Measurements from ENCODE around the gene GPAT3. TPM values are rescaled to one million over a fixed set of nuclear protein-coding genes. Genes with fewer than 3 reads are reported as not detected.

GPAT3 gene
- total RNA-seq, 1 experiment from 2014 or later, result not detected

DNA sequence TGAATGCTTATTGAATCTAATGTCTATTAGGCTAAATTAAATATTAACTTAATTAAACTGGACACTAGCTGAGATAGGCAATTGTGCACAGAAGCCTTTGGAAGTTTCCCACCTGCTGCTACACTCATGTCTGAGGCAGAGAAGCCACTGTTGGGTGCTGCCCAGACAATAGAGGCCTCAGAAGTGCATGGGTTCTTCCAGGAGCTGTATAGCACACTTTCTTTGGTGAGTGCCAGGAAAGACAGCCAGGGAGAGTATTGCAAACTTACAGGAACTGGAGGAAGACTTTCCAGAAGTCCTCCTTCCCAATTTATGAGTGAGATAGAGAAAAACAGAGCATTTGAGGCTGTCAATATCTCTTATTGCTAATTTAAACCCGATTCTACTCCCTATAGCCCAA, 89.9 kb downstream of the GPAT3 start:
- Histone ChIP-seq H3K36me3 (ENCODE audit: insufficient read depth, low read length) (no peaks in the 10 kb centered on the region), H3K4me1 (ENCODE audit: low read length) (no peaks in the 10 kb centered on the region), H3K4me2 (ENCODE audit: low read depth, low read length, poor library complexity, severe bottlenecking) (no peak overlapping the region), H4K20me1 (ENCODE audit: insufficient read depth, low read depth, low read length) (no peaks in the 10 kb centered on the region), H3K79me2 (ENCODE audit: low read length) (no peaks in the 10 kb centered on the region), H2AFZ (ENCODE audit: low read length) (no peak overlapping the region), H3K9ac (ENCODE audit: low read length) (no peak overlapping the region), H3K4me3 (ENCODE audit: low read length) (no peak overlapping the region), H3K9me3 (ENCODE audit: low read length) (no peaks in the 10 kb centered on the region), H3K9me2 (replicated peaks; ENCODE audit: insufficient read depth, low read length) (no peaks in the 10 kb centered on the region), H3K27ac (ENCODE audit: low read length) (no peak overlapping the region), H3K27me3 (ENCODE audit: low read length) (no peaks in the 10 kb centered on the region)
- DNase-seq, result no peak

DNA sequence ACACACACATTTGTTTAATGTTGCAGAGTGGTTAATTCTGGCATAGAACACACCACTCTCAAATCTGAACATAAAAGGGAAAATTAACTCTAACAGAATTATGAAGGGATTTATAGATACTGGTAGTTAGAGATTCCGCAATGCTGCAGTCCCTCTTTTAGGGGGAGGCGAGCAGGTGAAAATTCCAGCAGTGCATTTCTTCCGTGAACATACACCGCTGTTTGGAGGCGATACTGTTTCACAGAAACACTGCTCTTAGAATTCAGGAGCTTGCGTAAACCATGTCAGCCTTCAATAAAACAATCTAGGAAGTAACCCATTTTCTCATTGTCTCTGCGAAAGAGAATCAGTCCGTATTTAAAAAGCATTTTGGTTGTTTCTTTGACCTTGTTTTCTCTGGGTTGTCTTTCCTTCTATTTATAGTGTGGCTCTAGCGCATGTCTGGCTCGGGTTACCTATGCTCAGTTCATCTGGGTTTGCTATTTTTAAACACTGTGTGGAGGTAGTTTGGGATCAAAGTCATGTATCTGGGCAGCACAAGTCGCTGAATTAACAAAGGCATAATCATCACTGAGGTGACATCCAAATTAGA, 90.4 kb downstream of the GPAT3 start:
- H3K27ac ChIP-seq (ENCODE audit: low read length), result no peak overlapping the region
- no peaks in the 10 kb centered on the region for H3K36me3 ChIP-seq (ENCODE audit: insufficient read depth, low read length)
- H3K4me2 ChIP-seq (ENCODE audit: low read depth, low read length, poor library complexity, severe bottlenecking), result no peak overlapping the region
- no peaks in the 10 kb centered on the region for H3K79me2 ChIP-seq (ENCODE audit: low read length)
- no peaks in the 10 kb centered on the region for H3K9me3 ChIP-seq (ENCODE audit: low read length)
- no peaks in the 10 kb centered on the region for H3K27me3 ChIP-seq (ENCODE audit: low read length)
- no peak overlapping the region for H3K9ac ChIP-seq (ENCODE audit: low read length)
- no peaks in the 10 kb centered on the region for H3K9me2 ChIP-seq (replicated peaks; ENCODE audit: insufficient read depth, low read length)
- H3K4me1 ChIP-seq (ENCODE audit: low read length), result no peaks in the 10 kb centered on the region
- H2AFZ ChIP-seq (ENCODE audit: low read length), result no peak overlapping the region
- H3K4me3 ChIP-seq (ENCODE audit: low read length), result no peak overlapping the region
- no peak for DNase-seq
- no peaks in the 10 kb centered on the region for H4K20me1 ChIP-seq (ENCODE audit: insufficient read depth, low read depth, low read length)

DNA sequence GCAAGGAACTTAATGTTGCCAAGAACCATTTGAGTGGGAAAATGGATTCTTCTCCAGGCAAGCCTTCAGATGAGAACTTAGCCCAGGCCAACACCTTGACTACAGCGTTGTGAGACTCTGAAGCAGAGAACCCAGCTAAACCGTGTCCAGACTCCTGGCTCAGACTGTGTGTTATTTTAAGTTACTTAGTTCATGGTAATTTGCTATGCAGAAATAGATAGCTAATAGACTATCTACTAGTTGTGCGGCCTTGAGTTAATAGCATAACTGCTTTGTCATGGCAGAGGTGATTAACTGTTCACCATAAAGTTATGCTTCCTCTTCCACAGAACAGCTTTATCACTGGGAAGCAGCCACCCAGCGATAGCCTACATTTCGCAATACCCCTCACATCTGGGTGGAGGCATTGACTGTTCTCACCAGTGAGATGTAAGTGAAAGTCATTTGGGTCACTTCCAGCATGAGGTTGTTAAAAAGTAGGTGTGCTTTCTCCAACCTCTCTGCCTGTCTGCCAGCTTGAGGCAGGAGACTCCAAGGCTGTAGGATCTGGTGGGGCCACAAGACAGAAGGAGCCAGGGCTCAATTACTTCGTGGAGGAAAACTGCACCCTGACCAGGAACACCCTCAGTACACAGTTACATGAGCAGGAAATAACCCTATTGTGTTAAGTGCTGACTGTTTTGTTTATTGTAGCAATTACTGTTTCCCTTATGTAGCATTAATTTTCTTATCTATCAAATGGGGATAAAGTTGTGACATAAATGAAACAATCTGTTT, 94.2 kb downstream of the GPAT3 start:
- Histone ChIP-seq H3K9ac (ENCODE audit: low read length) (no peak overlapping the region), H3K9me3 (ENCODE audit: low read length) (no peaks in the 10 kb centered on the region), H3K27ac (ENCODE audit: low read length) (no peak overlapping the region), H3K4me3 (ENCODE audit: low read length) (no peak overlapping the region), H3K79me2 (ENCODE audit: low read length) (no peaks in the 10 kb centered on the region), H2AFZ (ENCODE audit: low read length) (no peak overlapping the region), H3K36me3 (ENCODE audit: insufficient read depth, low read length) (no peaks in the 10 kb centered on the region), H3K4me2 (ENCODE audit: low read depth, low read length, poor library complexity, severe bottlenecking) (no peak overlapping the region), H3K9me2 (replicated peaks; ENCODE audit: insufficient read depth, low read length) (no peaks in the 10 kb centered on the region), H3K4me1 (ENCODE audit: low read length) (no peaks in the 10 kb centered on the region), H3K27me3 (ENCODE audit: low read length) (no peaks in the 10 kb centered on the region), H4K20me1 (ENCODE audit: insufficient read depth, low read depth, low read length) (no peaks in the 10 kb centered on the region)
- no peak for DNase-seq

DNA sequence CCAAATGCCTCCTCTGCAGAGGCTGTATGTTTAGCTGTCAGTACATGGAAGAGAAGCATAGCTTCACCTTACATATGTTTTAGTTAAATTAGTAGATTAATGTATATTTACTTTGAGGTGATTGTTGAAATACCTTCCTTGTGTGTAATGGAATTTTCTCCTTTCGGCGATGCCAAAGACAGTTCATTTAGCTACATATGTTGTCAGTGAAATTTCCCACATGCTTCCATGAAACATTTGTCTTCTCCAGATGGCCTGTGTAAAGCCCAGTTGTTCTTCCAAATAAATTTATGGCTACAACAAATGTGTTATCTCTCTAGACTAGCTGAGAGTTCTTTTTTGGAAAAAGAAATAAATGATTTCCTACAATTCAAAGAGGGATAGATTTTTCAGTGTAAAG, 95.2 kb downstream of the GPAT3 start:
- Histone ChIP-seq H3K4me1 (ENCODE audit: low read length) (no peaks in the 10 kb centered on the region), H3K27ac (ENCODE audit: low read length) (no peak overlapping the region), H3K27me3 (ENCODE audit: low read length) (no peaks in the 10 kb centered on the region), H3K4me3 (ENCODE audit: low read length) (no peak overlapping the region), H3K9ac (ENCODE audit: low read length) (no peak overlapping the region), H3K4me2 (ENCODE audit: low read depth, low read length, poor library complexity, severe bottlenecking) (no peak overlapping the region), H3K9me2 (replicated peaks; ENCODE audit: insufficient read depth, low read length) (no peaks in the 10 kb centered on the region), H2AFZ (ENCODE audit: low read length) (no peak overlapping the region), H3K9me3 (ENCODE audit: low read length) (no peaks in the 10 kb centered on the region), H3K79me2 (ENCODE audit: low read length) (no peaks in the 10 kb centered on the region), H3K36me3 (ENCODE audit: insufficient read depth, low read length) (no peaks in the 10 kb centered on the region), H4K20me1 (ENCODE audit: insufficient read depth, low read depth, low read length) (no peaks in the 10 kb centered on the region)
- no peak for DNase-seq

DNA sequence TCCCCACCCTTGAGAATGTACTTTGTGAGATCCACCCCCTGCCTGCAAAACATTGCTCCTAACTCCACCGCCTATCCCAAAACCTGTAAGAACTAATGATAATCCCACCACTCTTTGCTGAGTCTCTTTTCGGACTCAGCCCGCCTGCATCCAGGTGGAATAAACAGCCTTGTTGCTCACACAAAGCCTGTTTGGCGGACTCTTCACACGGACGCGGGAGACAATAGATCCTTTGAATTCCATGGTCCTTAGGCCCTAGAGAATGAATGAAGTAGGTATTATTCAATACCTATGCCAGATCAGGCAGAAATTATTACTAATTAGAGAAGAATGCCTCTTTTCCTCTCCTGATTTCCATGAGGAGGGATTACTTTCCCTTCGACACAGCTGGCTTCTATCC, 101.0 kb downstream of the GPAT3 start:
- Histone ChIP-seq H3K9ac (ENCODE audit: low read length) (no peak overlapping the region), H3K4me2 (ENCODE audit: low read depth, low read length, poor library complexity, severe bottlenecking) (no peak overlapping the region), H3K4me1 (ENCODE audit: low read length) (no peaks in the 10 kb centered on the region), H4K20me1 (ENCODE audit: insufficient read depth, low read depth, low read length) (no peaks in the 10 kb centered on the region), H3K9me2 (replicated peaks; ENCODE audit: insufficient read depth, low read length) (no peaks in the 10 kb centered on the region), H3K9me3 (ENCODE audit: low read length) (no peaks in the 10 kb centered on the region), H3K27ac (ENCODE audit: low read length) (no peak overlapping the region), H2AFZ (ENCODE audit: low read length) (no peak overlapping the region), H3K27me3 (ENCODE audit: low read length) (no peaks in the 10 kb centered on the region), H3K36me3 (ENCODE audit: insufficient read depth, low read length) (no peaks in the 10 kb centered on the region), H3K4me3 (ENCODE audit: low read length) (no peak overlapping the region), H3K79me2 (ENCODE audit: low read length) (no peaks in the 10 kb centered on the region)
- DNase-seq, result no peak

GRCh38 chr4:83639849-83640493, 104.1 kb downstream of the GPAT3 start:
- no peaks in the 10 kb centered on the region for H4K20me1 ChIP-seq (ENCODE audit: insufficient read depth, low read depth, low read length)
- H3K27ac ChIP-seq (ENCODE audit: low read length), result no peak overlapping the region
- no peaks in the 10 kb centered on the region for H3K36me3 ChIP-seq (ENCODE audit: insufficient read depth, low read length)
- H3K79me2 ChIP-seq (ENCODE audit: low read length), result no peaks in the 10 kb centered on the region
- H3K9me2 ChIP-seq (replicated peaks; ENCODE audit: insufficient read depth, low read length), result no peaks in the 10 kb centered on the region
- DNase-seq, result peak; percentile 74
- H3K4me2 ChIP-seq (ENCODE audit: low read depth, low read length, poor library complexity, severe bottlenecking), result no peak overlapping the region
- H3K9me3 ChIP-seq (ENCODE audit: low read length), result no peaks in the 10 kb centered on the region
- H3K9ac ChIP-seq (ENCODE audit: low read length), result no peak overlapping the region
- no peak overlapping the region for H2AFZ ChIP-seq (ENCODE audit: low read length)
- H3K4me3 ChIP-seq (ENCODE audit: low read length), result no peak overlapping the region
- no peaks in the 10 kb centered on the region for H3K27me3 ChIP-seq (ENCODE audit: low read length)
- H3K4me1 ChIP-seq (ENCODE audit: low read length), result no peaks in the 10 kb centered on the region

DNA sequence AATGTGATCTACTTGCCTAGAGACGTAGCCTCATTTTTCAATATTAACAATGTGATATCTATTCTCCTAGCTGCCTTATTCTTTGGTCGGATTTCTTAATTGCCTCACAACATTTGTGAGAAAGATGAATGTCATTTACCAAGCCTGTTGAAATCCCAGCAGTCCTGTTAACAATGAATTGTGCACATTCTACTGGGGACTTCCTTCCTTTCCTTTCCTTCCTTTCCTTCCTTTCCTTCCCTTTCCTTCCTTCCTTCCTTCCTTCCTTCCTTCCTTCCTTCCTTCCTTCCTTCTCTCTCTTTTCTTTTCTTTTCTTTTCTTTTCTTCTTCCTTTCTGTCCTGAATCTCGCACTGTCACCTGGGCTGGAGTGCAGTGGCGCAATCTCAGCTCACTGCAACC, 107.1 kb downstream of the GPAT3 start:
- Histone ChIP-seq H3K4me3 (ENCODE audit: low read length) (no peak overlapping the region), H3K4me1 (ENCODE audit: low read length) (no peaks in the 10 kb centered on the region), H3K9ac (ENCODE audit: low read length) (no peak overlapping the region), H3K4me2 (ENCODE audit: low read depth, low read length, poor library complexity, severe bottlenecking) (no peak overlapping the region), H3K79me2 (ENCODE audit: low read length) (no peaks in the 10 kb centered on the region), H4K20me1 (ENCODE audit: insufficient read depth, low read depth, low read length) (no peaks in the 10 kb centered on the region), H3K36me3 (ENCODE audit: insufficient read depth, low read length) (no peaks in the 10 kb centered on the region), H3K9me3 (ENCODE audit: low read length) (no peaks in the 10 kb centered on the region), H3K9me2 (replicated peaks; ENCODE audit: insufficient read depth, low read length) (no peaks in the 10 kb centered on the region), H3K27me3 (ENCODE audit: low read length) (no peaks in the 10 kb centered on the region), H3K27ac (ENCODE audit: low read length) (no peak overlapping the region), H2AFZ (ENCODE audit: low read length) (no peak overlapping the region)
- DNase-seq, result no peak

All from Karpas-422 (cell line).